Esophagus muscularis mucosa (tissue), 4 donors: Measurements from ENCODE around the gene NUS1.

Experiments
- CTCF ChIP-seq, 3 experiments: fragments of 200-600 bp in 2 of 3; fragments of 450-650 bp in 1 of 3; sonication (generic) in 2 of 3; IDR thresholded peaks; one replicate each; pipeline ENCODE4 v1.5.1; 2017 to 2019; ENCODE audit warnings: antibody characterized with exemption in 3 of 3, mild to moderate bottlenecking in 2 of 3, moderate library complexity in 1 of 3
- EP300 ChIP-seq: sonication (generic); formaldehyde crosslinking; IDR thresholded peaks from one replicate; pipeline ENCODE4 v1.6.1; 2017; ENCODE audit warnings: antibody characterized with exemption
- POLR2A ChIP-seq: fragments of 450-650 bp; IDR thresholded peaks from one replicate; pipeline ENCODE4 v1.6.1; 2017; ENCODE audit warnings: antibody characterized with exemption, moderate library complexity, mild to moderate bottlenecking, low read depth

GRCh38 chr6:117627533-117627932, 47.7 kb upstream of the NUS1 start:
- TF ChIP-seq POLR2A (no peak), CTCF (IDR thresholded peaks at IDR 0.05) (no peak), EP300 (no peak)
